Astrocyte of the spinal cord (primary cell): ENCODE measurements around the gene HOXD12.

Experiments used
- DNase-seq: peaks from one replicate; pipeline ENCODE4 v3.0.0; 2011; ENCODE audit warnings: low read depth, low spot score
- H3K4me3 ChIP-seq: 2 replicates; pipeline ENCODE4 v1.5.1; 2011; ENCODE audit warnings: low read depth, mild to moderate bottlenecking, low read length, moderate library complexity
- in situ Hi-C: cut with HindIII; loops from 2 replicates; pipeline ENCODE4 v1.10.0; 2017; ENCODE audit warnings: low sequenced_read_pairs
- TF ChIP-seq, protein P1 (sequence below): IDR thresholded peaks from 2 replicates; pipeline ENCODE4 v1.5.1; 2012; ENCODE audit warnings: low read depth, mild to moderate bottlenecking, low read length, inconsistent platforms

The HOXD12 gene

GRCh38 chr2:176135035-176135440, 35.4 kb downstream of the HOXD12 start:
- DNase-seq, result peak; percentile 19
- no peak overlapping the region for H3K4me3 ChIP-seq
- in situ Hi-C loops, result no loop called here
- TF ChIP-seq, protein P1, sequence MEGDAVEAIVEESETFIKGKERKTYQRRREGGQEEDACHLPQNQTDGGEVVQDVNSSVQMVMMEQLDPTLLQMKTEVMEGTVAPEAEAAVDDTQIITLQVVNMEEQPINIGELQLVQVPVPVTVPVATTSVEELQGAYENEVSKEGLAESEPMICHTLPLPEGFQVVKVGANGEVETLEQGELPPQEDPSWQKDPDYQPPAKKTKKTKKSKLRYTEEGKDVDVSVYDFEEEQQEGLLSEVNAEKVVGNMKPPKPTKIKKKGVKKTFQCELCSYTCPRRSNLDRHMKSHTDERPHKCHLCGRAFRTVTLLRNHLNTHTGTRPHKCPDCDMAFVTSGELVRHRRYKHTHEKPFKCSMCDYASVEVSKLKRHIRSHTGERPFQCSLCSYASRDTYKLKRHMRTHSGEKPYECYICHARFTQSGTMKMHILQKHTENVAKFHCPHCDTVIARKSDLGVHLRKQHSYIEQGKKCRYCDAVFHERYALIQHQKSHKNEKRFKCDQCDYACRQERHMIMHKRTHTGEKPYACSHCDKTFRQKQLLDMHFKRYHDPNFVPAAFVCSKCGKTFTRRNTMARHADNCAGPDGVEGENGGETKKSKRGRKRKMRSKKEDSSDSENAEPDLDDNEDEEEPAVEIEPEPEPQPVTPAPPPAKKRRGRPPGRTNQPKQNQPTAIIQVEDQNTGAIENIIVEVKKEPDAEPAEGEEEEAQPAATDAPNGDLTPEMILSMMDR, result no peak

- no peak for DNase-seq
- in situ Hi-C loops, result no loop called here
- H3K4me3 ChIP-seq, result peak overlapping the region; percentile 57
- TF ChIP-seq, protein P1, result no peak
These were observed 37.0 kb downstream of the HOXD12 start for GRCh38 chr2:176136374-176137251.

DNA sequence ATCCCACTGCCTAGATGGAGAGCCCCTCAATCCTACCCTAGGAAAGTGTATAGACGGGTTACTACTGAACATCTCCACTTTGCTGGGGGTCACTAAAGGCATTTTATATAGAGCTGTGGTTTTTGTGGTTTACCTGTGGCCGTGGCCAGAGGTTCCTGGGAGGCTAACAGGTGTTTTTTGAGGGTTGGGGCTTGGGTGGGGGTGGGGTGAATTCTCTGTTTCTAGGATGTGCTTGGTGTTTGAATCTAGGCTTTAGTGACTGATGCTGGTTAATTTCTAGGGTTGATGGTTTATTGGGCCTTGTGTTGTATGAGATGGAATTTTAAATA, 37.6 kb downstream of the HOXD12 start:
- DNase-seq, result no peak
- peak overlapping the region; percentile 57 for H3K4me3 ChIP-seq
- TF ChIP-seq, protein P1, result no peak
- in situ Hi-C loops, result no loop called here

DNA sequence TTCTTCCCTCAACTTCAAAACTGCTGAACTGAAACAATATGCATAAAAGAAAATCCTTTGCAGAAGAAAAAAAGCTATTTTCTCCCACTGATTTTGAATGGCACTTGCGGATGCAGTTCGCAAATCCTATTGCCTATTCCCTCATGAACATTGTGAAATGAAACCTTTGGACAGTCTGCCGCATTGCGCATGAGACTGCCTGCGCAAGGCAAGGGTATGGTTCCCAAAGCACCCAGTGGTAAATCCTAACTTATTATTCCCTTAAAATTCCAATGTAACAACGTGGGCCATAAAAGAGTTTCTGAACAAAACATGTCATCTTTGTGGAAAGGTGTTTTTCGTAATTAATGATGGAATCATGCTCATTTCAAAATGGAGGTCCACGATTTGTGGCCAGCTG, 38.3 kb downstream of the HOXD12 start:
- peak; percentile 29 for DNase-seq
- H3K4me3 ChIP-seq, result peak overlapping the region; percentile 57
- TF ChIP-seq, protein P1, result no peak
- in situ Hi-C loops, result no loop called here

- TF ChIP-seq, protein P1, result no peak
- in situ Hi-C loops, result no loop called here
- DNase-seq, result no peak
- H3K4me3 ChIP-seq, result peak overlapping the region; percentile 3
These were observed 38.9 kb downstream of the HOXD12 start for GRCh38 chr2:176138526-176138922.

GRCh38 chr2:176138923-176139660, 39.5 kb downstream of the HOXD12 start:
- in situ Hi-C loops, result no loop called here
- DNase-seq, result no peak
- TF ChIP-seq, protein P1, result no peak
- H3K4me3 ChIP-seq, result no peak overlapping the region
